HG02852 (cell line): ENCODE results near the gene C5orf15.
"Not testable (repeated sequence)": the region's sequence is repeated elsewhere in the genome, so short reads cannot be mapped to it uniquely, and the experiment has no call there.

Experiments used
- ATAC-seq: cut with Tn5 transposase; IDR thresholded peaks from one replicate; pipeline ENCODE4 v1.9.1; 2021; ENCODE audit warnings: mild to moderate bottlenecking, moderate library complexity; ENCODE audit not compliant: unreplicated experiment

C5orf15 gene

DNA sequence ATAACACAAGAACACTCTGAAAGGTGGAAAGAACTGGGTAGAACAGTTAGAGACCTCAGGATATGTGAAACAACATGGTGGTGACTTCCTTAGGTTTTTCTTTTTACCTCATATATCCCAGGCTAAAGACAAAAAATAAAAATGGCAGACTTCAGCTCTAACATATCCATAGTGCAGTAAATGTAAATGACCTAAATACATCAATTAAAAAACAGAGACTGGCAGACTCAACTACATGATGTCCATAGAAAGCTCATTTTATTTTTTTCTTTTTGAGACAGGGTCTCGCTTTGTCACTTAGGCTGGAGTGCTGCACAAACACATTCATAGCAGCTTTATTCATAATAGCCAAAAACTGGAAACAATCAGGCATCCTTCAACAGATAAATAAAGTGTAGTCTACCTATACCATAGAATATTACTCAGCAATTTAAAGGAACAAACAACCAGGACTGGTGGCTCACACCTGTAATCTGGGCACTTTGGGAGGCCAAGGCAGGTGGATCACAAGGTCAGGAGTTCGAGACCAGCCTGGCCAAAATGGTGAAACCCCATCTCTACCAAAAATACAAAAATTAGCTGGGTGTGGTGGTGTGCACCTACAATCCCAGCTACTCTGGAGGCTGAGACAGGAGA is 4.8 kb downstream of the C5orf15 start:
- no peak for ATAC-seq

DNA sequence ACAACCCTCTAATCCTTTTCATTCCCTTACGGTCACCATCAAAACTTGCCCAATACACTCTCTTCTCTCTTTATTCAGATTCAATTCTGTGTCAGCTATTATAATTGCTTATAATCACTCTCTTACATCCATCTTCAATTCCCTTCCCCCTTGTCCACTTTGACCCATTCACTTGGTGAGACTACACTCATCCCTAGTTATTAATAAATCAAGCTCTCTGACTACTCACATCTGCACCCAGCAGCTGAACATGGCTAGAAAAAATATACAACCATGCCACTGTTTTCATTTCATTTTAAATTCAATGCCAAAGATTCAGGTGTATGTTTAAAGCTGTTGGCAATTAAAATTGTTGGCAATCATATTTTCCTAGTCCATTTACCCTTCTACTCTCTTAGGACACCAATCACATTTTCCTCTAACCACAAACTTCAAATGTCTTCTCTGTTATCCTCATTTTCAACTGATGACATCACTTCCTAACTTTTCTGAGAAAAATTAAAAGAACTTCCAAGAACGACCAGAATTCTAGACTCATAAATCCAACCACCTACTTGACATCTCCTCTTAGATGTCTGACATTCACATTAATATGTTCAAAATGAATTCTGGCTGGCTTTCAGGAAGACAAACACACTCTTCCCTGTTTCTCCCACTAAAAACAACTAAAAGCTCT is 5.5 kb downstream of the C5orf15 start:
- ATAC-seq, result no peak

DNA sequence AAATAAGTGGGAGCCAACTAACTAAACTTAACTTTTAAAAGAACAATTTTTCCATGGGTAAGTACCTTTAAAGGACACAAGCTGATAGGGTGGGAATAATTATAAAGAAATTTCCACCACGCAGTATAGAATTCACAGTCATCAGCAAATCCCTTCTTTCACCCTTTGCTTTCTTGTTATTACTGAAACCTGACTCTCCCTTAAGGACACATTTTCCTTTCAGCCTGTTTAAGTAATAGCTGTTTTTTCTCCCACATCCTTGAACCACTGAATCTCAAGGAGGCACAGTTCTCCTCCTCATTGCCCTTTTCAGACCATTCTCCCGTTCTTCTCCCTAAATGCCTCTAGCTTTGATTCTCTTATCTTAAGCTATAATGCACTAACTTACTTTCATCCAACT is 6.3 kb downstream of the C5orf15 start:
- no peak for ATAC-seq

DNA sequence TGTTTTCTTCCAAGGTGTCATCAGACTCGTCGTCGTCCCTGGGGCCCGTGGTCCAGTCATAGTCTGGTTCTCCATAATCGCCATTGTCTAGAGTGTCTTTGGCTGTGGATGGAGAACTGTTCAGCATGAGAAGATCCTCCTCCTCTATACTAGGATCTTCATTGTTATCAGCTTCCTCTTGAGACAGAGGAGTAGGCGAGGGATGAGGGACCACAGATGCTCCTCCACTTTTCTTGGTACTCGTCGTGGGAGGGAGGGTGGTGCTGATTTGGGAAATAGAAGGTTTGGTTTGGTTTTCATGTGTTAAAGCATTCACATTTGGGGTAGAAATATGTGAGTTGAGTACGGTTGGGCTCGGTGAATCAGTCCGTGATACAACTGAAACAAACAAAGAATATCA is 8.8 kb downstream of the C5orf15 start:
- ATAC-seq, result no peak

DNA sequence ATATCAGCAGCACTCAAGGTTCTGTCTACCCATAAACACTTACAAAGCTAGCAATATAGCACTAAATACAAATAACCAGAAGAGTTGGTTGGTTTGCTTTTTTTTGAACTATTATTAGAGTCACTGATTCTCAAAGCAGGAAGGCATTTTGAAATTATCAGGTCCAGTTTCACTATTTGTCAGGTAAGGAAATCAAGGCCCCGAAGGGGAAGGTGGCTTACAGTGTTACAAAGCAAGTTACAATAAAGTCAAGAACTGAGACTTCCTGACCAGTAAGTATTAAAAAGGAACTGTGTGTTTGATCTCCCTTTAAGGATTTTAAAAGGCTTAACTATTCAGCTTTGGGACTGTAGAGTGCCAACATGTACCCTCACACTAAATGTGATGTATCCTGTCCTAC is 10.8 kb downstream of the C5orf15 start:
- peak; percentile 73 for ATAC-seq

DNA sequence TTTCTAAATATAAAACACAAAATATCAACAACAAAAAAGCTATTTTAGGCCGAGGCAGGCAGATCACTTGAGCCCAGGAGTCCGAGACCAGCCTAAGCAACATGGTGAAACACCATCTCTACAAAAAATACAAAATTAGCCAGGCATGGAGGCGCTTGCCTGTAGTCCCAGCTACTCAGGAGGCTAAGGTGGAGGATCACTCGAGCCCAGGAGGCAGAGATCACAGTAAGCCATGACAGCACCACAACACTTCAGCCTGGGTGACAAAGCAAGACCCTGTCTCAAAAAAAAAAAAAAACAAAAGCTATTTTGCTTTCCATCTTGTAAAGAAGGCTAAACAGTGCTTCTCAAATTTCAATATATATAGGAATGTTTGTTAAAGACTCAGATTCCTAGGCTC is 11.3 kb downstream of the C5orf15 start:
- peak; percentile 19 for ATAC-seq

DNA sequence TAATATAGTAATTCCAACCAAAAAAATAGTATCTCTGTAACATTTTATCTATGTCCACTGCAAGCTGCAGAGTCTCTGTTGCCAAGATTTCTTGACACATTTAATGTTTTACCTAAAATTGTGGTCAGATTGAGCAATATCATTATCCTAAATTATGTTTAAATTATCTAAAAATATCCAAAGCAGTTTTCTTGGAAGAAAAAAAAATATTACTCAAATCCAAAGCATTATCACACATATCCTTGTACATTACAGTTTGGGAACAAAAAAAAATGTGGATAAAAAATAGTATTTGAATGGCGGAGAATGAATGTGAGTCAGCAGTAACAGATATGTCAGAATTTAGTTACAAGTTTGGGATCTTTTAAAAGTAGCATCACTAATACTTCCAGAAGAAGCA is 12.2 kb downstream of the C5orf15 start:
- not testable (repeated sequence) for ATAC-seq

DNA sequence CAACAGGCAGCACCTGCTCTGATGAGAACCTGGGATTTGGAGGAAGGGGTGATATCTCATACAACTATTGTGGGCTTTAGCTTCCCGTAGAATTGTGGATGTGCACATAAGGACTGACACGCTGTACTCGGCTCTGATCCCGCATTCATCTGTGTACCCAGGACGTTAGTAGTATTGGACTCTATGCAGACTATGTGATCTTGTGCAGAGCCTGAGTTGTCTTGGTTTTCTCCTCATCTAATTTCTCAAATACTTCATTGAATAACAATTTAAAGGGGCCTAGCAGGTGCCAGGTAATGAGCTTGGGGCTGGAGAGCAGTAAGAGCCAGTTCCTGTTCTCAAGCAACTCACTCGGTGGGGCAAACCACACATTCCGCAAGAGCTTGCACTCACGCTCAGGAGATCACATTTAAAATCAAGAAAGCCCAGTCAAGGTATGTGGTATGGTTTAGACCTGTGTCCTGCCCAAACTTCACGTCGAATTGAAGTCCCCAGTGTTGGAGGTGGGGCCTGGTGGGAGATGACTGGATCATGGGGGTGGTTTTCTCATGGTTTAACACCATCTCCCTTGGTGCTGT is 14.8 kb downstream of the C5orf15 start:
- no peak for ATAC-seq

DNA sequence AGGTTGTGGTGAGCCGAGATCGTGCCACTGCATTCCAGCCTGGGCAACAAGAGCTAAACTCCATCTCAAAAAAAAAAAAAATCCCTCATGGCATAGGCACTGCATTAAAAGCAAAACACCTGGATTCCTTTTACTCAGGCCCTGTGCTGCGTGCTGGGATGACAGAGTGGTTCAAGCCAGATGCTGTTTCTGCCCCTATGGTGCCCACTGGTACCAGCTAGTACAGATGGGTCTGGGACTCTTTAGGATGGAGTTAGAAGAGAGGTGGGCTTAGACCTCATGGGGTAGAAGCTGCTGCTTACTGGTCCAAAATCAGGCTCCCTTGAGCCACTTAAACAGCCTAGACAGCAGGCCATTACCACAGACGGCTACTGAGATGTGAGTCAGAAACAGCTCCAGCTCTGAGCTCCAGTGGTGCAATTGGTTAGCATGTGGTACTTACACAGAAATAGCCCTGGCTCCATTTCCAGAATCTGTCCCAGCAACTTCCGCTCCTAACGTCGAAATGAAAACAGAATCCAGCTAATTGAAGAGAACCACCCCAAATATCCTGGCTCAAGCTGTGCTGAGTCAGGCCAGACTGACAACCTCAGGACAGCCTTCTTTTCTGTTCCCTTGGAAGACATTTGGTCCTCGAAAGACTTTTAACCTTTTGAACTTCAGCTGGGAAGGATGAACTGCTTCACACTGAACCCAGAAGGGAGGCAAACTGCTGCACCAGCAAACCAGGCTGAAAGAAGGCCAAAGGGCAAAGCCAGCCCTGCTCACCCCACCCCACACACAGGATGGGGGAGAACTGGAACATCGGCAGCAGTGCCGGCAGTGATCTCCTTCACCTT is 15.5 kb downstream of the C5orf15 start:
- ATAC-seq, result no peak

DNA sequence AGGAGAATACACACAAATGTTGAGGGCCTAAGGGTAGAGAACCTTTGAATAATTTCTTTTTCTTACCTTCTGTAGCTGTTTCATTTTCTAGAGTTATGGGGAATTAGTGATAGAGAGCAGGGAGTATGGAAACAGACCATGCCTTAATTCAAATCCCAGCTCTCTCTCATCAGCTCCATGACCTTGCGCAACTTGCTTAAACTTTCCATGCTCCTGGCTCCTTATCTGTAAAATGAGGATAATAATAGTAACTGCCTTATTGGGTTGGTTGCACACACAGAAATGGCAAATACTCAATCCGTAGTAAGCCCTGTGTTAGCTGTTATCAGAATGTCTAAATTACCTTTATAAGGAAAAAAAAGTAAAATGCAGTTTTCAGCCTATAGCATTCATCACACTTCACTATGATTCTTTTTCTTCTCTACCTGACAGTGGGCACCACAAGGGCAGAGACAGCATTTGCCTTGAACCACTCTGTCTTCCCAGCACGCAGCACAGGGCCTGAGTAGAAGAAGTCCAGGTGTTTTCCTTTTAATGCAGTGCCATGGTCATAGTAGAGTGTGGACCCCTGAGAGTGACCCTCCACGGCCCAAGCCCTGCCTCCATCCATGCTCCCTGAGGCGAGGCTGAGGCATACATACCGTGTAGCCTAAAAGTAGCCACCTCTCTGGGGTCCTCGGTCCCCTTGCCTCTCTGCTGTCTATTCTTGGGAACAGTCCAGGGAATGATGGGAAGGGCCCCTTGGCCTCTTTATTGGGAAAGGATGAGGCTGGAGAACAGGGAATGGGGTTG is 17.4 kb downstream of the C5orf15 start:
- ATAC-seq, result no peak

DNA sequence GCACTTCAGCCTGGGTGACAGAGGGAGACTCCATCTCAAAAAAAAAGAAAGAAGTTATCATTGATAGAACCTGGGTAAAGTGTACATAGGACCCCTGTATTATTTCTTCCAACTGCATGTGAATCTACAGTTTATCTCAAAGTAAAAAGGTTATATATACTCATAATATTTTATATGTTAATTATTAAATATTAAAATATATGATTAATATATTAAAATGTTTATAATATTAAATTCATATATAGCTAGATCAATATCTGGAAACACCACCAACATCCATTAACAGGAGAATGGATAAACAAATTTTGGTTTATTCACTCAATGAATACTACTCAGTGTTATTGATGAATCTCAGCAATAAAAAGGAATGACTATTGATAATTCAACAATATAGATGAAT is 19.7 kb downstream of the C5orf15 start:
- no peak for ATAC-seq

DNA sequence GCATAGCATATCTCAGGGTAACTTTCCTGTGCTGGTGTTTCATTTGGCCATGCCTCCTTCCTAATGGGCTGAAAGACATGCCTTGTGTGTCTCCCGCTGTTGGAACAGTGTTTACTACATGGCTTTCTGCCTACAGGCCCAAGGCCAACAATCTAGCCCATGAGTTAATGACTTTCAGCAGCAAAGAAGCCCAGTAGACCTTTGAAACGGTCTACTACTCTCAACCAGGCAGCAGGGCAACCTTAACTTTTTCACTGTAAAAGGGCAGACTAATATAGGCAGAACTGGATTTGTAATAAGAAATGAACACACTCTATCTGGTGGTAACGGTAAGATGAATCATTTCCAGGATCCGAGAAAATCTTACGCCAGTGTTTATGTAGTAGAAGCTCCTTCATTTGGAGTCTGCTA is 21.0 kb downstream of the C5orf15 start:
- ATAC-seq, result no peak

DNA sequence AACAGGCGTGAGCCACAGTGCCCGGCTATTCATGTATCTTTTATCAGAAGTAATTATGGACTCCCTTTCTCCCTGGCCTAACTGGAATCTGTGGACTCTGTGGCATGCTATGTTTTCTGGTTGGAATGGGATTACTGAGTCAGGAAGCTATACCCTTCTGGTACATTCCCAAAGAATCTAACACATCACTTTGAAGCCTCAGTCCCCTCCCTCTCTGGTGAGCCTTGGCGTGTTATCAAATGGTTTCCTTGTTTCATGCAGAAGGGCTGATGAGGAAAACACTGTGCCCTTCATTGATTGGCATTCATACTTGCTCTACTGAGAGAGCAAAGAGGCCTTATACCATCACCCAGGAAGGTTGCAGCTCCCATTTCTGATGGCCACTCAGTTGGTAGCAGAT is 22.9 kb downstream of the C5orf15 start:
- ATAC-seq, result no peak

DNA sequence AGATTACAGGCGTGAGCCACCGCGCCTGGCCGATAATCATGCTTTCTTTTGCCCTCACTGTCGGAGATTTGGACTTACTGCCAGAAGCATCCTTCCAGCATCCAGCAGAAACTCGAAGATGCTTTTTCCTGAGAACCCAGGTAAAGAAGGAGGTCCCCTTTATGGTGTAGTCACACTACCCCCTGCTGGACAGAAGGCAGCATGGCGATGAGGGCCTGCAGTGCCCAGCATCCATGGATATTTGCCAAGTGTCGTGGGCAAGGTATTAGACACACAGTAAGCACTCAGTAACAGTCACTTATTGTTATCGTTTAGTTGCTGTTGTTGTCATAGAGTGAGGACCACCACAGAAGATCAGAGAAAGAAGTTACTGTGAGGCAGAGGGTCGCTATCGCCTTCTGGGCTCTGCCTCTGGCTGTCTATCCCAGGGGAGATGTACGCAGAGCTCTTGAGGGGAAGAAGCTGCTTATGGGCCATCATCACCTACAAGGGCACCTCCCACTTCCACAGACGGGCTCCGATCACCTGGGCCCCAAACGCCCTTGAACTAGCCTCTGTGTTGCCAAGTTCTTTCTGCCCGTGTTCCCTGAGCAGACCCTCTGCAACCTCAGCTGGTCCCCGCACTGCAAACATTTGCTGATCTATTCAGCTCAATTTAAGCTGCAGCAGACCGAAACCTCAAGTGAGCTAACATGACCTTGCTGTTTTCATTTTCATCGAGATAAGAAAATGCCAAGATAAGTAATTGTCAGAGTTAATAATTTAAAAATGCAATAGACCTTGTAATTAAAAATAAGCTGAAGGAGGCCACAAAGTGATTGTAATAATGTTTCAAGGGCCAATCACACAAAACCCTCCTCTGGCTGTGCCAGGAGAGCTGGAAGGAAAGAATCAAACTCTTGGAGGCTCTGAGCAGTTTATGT is 23.9 kb downstream of the C5orf15 start:
- ATAC-seq, result no peak

DNA sequence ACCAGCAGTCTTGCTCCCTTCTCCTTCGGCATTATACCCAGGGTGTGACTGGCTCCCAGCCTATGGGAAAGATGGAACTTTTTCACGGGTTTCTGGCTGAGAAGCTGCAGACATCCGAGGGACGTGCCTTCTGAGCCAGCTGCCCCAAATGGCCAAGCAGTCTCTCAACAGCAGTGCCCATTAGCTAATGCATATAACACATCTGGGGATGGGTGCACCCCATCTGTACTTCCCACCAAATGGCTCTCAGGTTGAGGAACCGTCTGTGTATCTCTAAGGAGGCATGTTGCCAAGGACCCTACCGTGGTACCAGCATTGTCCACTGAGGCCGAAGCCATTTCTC is 25.0 kb downstream of the C5orf15 start:
- ATAC-seq, result no peak

DNA sequence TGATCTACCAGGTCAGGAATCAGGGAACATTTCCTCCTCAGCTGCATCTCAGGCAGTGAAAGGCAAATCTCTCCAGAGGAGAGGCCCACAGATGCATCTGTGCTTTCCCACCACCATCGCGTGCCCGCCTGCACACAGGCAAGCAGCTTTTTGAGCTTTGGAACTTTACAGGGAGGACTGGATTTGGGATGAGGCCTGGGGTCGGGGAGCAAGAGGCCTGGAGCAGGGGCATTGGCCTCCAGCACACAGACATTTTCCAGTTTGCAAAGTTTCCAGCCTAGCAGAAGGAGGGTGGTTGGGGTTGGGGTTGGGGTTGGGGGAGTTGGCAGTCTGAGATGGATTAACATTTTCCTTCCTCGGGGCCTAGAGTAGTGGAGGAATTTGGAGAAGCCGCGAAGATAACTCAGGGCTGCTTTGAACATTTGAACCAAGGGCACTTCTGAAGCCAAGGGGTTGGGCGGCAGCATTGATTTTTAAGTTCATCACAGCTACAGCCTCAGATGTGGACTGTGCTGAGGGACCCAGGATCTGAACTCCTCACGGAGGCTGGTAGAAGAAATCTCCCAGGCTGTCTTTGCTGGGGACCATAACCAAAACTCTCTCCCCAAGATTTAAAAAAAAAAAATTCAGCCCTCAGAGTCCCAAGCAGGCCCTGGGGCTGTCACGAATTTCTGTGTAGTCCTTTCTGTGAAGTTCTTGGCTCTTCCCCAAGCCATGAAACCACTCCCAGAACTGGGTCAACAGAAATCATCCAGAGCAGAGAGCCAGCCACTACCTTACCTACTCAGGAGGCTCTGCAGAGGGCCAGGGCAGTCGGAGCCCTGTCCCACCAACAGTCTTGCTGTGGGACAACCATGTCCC is 25.6 kb downstream of the C5orf15 start:
- ATAC-seq, result no peak

DNA sequence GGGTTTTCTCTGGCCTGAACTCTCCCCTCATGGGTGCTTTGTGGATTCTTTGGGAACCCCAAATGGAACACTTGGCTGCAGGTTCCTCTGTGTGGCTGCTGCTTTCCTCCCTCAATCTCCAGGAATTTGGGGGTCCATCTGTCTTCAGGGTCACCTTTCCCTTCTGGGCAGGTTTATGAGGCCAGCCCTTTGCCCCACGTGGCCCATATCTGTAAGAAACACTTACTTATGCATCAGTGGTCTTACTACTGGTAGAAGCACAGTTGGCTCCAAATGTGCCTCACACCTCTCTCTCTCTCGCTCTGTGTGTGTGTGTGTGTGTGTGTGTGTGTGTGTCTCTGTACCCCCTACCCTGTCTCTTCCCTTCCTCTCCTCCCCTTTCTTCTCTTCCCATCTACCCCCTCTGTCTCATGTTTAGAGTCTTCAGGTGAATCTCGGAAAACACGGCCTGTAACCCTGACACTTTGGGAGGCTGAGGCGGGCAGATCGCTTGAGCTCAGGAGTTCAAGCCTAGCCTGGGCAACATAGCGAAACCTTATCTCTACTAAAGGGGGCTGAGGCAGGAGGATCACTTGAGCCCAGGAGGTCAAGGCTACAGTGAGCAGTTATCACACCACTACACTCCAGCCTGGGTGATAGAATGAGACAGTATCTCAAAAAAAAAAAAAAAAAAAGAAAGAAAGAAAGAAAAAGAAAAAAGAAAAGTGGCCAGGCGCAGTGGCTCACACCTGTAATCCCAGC is 26.8 kb downstream of the C5orf15 start:
- ATAC-seq, result no peak

DNA sequence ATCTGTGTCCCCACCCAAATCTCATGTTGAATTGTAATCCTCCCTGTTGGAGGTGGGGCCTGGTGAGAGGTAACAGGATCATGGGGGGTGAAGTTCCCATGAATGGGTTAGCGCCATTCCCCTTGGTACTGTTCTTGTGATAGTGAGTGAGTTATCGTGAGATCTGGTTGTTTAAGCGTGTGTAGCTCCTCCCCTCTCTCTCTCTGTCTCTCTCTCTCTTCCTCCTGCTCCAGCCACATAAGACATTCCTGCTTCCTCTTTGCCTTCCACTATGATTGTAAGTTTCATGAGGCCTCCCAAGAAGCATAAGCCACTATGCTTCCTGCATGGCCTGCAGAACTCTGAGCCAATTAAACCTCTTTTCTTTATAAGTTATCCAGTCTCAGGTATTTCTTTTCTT is 28.8 kb downstream of the C5orf15 start:
- no peak for ATAC-seq
